HG03521 (cell line): Measurements from ENCODE around the gene PACSIN2.
"Not testable (repeated sequence)": the region's sequence is repeated elsewhere in the genome, so short reads cannot be mapped to it uniquely, and the experiment has no call there.

Source experiments
- ATAC-seq: cut with Tn5 transposase; IDR thresholded peaks from one replicate; pipeline ENCODE4 v1.9.1; 2021; ENCODE audit warnings: mild to moderate bottlenecking, moderate library complexity; ENCODE audit not compliant: unreplicated experiment

The PACSIN2 gene

GRCh38 chr22:42967933-42968332 lies 47.0 kb downstream of the PACSIN2 start:
- no peak for ATAC-seq

- ATAC-seq = no peak
Measured at GRCh38 chr22:42967005-42967404, 47.9 kb downstream of the PACSIN2 start.

GRCh38 chr22:42966497-42966896 lies 48.5 kb downstream of the PACSIN2 start:
- ATAC-seq = no peak

GRCh38 chr22:42964994-42965699 lies 49.8 kb downstream of the PACSIN2 start:
- ATAC-seq = no peak

GRCh38 chr22:42963231-42963595 lies 51.7 kb downstream of the PACSIN2 start:
- ATAC-seq = no peak

- no peak for ATAC-seq
Measured at GRCh38 chr22:42962295-42963230, 52.4 kb downstream of the PACSIN2 start.

- no peak for ATAC-seq
Measured at GRCh38 chr22:42961810-42962209, 53.1 kb downstream of the PACSIN2 start.

GRCh38 chr22:42961400-42961690 lies 53.6 kb downstream of the PACSIN2 start:
- not testable (repeated sequence) for ATAC-seq

- ATAC-seq = no peak
Measured at GRCh38 chr22:42960531-42961399, 54.2 kb downstream of the PACSIN2 start.

GRCh38 chr22:42959576-42960509 lies 55.1 kb downstream of the PACSIN2 start:
- ATAC-seq = no peak

- ATAC-seq = no peak
Measured at GRCh38 chr22:42958937-42959336, 56.0 kb downstream of the PACSIN2 start.

- ATAC-seq = no peak
Measured at GRCh38 chr22:42957958-42958357, 57.0 kb downstream of the PACSIN2 start.

- ATAC-seq = no peak
Measured at GRCh38 chr22:42957544-42957943, 57.4 kb downstream of the PACSIN2 start.

- ATAC-seq = no peak
Measured at GRCh38 chr22:42955848-42956247, 59.1 kb downstream of the PACSIN2 start.

- ATAC-seq = no peak
Measured at GRCh38 chr22:42955087-42955635, 59.8 kb downstream of the PACSIN2 start.

GRCh38 chr22:42953751-42954150 lies 61.2 kb downstream of the PACSIN2 start:
- not testable (repeated sequence) for ATAC-seq

GRCh38 chr22:42951093-42951710 lies 63.7 kb downstream of the PACSIN2 start:
- ATAC-seq = no peak

GRCh38 chr22:42950281-42950680 lies 64.7 kb downstream of the PACSIN2 start:
- no peak for ATAC-seq

- no peak for ATAC-seq
Measured at GRCh38 chr22:42949159-42949558, 65.8 kb downstream of the PACSIN2 start.
